ENCODE results near the gene DUSP3.

Gene DUSP3

DNA sequence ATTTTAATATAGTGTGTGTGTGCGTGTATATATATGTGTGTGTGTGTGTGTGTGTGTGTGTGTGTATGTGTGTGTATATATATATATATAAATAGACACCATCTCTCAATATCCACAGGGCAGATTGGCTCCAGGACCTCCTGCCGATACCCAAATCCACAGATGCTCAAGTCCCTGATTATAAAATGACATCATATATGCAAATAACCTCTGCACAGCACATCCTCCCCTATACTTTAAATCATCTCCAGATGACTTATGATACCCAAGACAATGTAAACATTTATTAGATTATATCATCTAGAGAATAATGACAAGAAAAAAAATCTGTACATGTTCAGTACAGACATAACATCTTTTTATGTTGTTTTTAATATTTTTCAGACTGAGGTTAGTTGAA is 7.8 kb downstream of the DUSP3 start:
- DNase-seq (ENCODE audit: insufficient read length, low spot score): no peak
- no peak for FAIRE-seq

DNA sequence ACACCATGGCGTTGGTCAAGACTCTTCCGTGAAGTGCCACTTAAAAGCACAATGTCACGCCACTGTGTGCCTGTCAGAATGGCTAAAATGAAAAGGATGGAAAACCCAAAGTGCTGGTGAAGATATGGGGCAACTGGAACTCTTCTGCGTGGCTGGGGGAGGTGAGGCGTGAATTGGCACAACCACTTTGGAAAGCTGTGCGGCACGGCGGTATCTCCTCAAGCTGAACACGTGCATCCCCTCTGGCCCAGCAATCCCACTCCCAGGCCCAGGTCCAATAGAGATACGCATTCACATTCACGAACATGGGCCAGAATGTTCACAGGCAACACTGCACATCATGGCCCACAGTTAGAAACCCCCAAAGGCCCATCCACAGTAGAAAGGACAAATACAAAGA is 8.9 kb downstream of the DUSP3 start:
- DNase-seq (ENCODE audit: insufficient read length, low spot score) (no peak), FAIRE-seq (peak; percentile 67)

DNA sequence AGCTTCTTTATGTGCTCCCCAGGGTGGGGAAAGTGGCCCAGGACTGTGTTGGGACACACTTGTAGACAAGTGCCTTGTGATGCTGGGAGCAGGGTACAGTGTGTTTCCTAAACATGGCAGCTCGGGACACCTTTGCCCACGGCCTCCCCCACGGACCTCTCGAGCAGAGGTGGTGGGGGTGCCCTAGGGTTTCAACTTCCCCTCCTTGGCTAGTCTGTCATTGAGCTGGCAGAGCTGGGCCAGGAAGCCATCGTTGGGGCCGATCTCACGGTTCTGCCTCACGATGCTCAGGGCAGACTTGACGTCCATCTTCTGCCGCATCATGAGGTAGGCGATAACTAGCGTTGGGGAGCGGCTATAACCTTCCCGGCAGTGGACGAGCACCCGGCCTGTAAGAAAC is 9.4 kb downstream of the DUSP3 start:
- no peak for DNase-seq (ENCODE audit: insufficient read length, low spot score)
- no peak for FAIRE-seq

DNA sequence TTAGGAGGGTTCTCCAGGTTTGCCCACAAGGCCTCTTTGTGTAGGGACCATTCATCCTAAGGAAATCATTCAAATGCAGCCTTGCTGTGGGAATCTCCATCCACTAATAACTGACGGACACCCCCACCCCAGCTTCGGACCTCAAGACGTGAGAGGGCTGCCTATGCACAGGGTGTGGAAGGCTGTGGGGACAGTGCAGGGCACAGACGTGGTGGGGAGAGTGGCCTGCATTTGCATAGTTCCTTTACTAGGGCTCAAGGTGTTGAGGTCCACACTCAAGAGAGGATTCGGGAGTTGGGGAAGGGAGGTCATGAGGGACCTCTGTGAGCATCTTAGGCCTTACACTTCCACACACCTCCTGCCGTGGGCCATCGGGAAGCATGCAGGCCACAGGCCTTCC is 9.8 kb downstream of the DUSP3 start:
- no peak for FAIRE-seq

DNA sequence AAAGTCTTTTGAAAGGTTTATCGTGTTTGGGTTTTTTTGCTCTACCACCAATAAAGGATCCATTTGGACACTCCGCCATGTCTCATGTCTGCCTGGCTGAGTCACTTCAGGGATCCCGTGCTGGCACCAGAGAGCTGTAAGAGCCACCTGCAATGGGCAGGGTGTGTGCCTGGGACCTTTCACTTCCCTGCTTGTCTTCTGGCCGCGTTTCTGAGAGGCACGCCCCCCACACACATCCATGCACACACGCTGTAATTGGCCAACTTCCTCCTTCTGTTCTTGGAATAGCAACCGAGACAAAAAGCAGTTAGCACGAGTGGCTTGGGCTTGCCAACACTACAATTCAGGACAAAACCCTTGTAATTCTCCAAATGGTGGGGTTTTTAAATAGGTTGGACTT is 10.4 kb downstream of the DUSP3 start:
- no peak for FAIRE-seq

More for the DNA sequence above, 9.8 kb downstream of the DUSP3 start:
- no peak for DNase-seq (ENCODE audit: insufficient read length, low spot score)

DNA sequence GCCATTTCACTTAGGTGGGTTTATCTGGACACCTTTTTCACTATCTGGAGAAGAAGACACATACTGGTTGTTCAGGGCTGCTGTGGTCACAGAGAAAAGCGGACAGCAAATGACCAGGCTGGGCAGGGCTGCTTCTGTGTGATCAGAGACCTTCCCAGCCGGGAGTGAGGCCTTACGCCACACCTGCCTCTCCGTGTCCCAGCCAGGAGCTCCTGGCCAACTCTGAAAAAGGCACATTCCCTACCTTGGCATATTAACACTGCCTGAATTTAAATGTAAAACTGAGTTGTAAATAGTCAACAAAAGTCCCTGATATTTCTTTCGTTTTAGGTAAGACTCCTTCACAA is 11.1 kb downstream of the DUSP3 start:
- DNase-seq (ENCODE audit: insufficient read length, low spot score) (no peak), FAIRE-seq (no peak)

More for the DNA sequence above, 10.4 kb downstream of the DUSP3 start:
- DNase-seq (ENCODE audit: insufficient read length, low spot score): no peak

DNA sequence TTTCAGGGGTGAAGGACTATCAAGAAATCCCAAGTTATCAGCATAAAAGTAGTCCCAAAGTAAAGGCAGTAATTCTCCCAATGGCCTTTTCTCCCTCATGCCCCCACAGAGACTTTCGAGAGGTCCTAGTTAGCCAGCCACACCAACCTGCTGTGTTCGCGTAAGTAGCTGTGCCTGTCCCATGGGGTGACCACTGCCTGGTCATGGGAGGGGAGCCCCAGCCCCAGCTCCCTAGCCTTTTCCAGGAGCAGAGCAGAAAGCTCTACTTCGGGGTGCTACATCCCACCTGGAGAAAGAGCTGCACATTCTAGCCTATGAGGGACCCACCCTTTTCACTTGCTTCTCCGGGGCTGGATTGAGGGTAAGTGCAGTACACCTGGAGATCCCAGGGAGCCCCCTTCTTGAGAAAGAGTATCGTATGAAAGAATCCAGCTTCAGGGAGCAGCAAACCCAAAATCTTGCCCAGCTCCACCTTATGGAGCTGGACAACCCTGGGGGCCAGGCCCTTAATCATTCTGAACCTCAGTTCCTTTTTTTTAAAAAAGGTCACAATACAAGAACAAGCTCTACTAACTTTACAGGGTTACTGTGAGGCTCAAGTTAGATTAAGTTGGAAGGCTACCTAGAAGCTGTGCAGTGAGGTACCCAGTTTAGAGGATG is 11.6 kb downstream of the DUSP3 start:
- no peak for FAIRE-seq
- no peak for DNase-seq (ENCODE audit: insufficient read length, low spot score)

DNA sequence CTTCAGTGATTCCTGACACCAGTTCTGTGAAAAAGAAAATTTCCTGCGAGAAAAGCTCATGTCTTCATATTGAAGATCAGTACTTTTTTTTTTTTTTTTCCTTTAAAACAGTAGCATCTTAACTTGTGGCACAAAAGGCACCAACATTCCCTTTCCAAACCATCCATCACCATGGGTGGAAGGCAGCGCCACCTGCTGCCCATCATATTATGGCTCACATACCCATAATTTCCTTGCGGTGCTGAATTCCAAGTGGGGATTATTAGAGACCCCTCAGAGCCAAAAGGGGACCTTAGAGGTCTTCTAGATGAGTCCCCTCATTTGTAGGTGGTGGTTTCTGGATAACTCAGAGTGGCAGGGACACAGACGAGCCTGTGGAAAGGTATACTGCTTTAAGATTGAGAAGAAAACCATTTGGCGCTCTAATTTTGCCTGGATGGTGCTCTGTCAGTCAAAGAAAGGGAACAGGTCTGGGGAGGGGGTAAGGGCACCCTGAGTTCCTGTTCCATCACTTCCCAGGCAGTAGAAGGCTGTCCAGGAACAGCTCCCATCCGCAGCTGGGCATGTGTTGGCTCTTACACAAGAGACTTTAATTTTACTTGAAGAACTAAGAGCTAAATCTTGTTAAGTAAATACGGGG is 12.2 kb downstream of the DUSP3 start:
- FAIRE-seq (no peak), DNase-seq (ENCODE audit: insufficient read length, low spot score) (peak; percentile 74)

DNA sequence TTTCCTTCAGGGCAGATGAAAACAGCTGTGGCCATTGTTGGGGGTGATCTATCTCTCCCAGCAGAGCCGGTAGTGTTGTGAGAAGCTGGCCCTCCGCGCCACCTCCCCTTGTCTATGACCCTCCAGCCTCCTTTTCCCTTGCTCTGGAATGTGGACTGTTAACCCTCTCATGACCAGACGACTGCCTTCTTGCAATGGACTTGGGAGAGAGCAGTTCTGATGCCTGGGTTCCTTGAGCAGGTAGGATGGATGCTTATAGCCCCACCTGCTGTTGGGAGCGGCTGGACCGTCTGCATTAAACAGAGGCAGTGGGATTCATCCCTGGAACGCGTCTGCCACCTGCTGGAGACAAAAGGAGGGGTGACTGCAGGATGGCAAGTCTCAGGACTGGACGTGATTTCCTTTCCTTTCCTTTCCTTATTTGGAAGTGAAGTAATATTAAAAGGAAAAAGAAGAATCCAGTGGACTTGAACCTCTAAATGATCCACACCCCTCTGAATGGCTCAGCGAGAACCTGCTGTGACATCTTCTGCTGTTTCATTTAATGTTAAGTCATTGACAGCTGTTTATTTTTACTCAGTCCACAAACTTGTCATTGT is 18.4 kb downstream of the DUSP3 start:
- FAIRE-seq (peak; percentile 97), DNase-seq (ENCODE audit: insufficient read length, low spot score) (peak; percentile 94)

DNA sequence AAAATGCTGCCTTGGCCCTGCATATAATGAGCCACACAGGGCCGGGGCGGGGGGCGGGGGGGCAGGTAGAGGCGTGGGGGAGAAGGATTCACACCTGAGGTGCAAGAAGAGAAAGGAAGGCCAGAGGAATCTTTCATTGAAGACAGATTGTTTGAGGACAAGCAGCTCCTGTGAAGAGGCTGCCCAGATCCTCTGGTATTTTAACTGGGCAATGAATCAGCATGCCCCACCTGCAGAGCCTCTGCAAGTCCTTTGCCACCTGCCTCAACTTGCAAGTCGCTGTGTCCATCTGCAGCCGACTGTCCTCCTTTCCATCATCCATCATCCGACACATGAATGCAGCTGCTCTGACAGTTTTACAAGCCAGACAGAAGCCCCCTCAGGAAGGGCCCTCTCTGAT is 18.9 kb downstream of the DUSP3 start:
- FAIRE-seq: no peak
- no peak for DNase-seq (ENCODE audit: insufficient read length, low spot score)

DNA sequence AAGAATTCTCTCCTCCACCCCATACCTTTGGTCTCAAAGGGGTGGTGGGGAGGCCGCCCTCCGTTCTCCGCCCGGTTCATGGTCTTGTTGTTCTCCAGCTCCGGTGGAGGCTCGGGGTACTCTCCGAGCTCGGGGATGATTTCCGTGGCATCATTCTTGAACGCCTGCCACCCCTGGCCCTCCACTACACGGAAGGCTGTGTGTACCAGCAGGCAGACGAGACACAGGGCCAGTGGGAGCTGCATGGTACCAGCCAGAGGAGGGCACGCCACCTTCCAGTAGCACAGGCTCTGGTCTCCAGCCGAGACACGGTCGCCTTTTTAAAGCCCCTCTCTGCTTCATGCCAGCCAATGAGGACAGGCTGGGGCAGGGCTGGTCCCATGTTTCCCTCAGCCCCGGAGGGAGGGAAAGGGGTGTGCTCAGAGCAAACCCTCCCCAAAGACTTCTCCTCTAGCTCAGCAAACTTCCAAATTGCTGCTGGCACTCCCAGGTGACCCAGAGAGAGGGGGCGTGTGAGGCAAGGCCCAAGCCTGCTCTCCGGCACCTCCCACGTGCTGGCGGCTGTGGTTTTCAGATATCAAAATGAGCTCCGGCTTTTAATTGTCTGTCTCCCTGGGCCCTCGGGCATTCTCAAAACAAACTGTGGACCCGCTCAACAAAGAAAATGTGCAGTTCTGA is 20.1 kb downstream of the DUSP3 start, which contains the start of gene SOST:
Gene SOST, minus strand, starts transcription at position 295 of the 678 bp plus-strand sequence. Its CDS starts 50 bp downstream, at position 245.
- no peak for DNase-seq (ENCODE audit: insufficient read length, low spot score)

DNA sequence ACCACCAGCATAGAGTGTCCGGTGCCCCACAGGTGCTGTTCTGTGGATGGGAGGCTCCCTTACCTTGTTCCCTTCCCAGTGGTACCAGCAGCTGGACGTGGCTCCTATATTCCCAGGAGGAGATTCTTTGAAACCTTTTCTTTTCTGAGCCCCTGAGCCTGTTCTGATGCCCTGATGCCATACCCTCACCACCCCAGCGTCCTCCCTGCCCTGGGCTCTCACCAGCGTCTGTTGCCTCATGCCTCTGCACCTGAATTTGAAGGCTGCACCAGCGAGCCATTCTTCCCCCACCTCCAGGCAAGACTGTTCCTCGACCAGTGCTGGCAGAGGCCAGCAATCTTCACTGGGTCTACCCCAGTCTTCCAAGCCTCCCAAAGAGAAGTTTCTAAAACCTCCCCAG is 20.7 kb downstream of the DUSP3 start:
- DNase-seq (ENCODE audit: insufficient read length, low spot score): no peak
- FAIRE-seq: no peak

More for the DNA sequence above, 20.1 kb downstream of the DUSP3 start, which contains the start of gene SOST:
- FAIRE-seq: no peak

DNA sequence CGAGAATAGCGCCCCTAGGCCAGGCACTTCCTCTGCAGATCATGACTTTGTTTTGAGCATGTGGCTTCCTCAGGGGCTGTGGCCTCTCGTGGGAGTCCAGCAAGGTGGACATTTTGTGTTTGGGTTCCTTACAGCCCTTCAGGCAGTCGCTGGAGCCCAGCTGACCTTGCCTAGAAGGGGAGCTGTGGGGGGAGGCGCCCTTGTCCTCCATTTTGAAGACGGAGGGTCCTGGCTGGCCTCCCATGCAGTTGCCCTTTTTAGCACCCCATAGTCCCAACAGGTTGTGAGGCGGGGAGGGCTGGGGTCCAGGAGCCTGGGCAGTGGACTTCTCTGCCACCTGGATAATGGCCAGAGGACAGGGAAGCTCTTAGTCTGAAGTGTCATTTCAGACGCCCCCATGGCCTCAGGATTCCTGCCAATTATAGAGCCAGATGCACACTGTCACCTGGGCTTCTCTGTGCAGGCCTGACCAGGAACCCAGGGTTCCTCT is 21.6 kb downstream of the DUSP3 start:
- DNase-seq (ENCODE audit: insufficient read length, low spot score): no peak
- no peak for FAIRE-seq

DNA sequence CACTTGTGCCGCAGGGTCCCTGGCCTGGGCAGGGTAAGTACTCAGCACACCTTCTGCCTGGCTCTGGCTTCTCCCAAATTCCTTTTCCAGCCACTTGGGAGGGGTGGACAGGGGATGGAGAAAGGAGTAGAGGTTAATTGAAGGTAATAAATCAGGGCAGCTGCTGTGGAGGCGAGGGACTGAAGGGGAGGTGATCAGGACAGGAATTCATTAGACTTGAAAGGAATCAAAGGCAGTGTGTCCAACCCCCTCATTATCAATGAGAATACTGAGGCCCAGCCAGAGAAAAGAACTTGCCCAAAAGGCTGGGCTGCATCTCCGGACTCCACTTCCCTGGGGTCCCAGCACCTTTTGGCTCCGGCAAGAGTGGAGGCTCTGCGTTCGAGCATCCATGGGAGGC is 22.6 kb downstream of the DUSP3 start:
- FAIRE-seq: no peak
- DNase-seq (ENCODE audit: insufficient read length, low spot score): no peak

DNA sequence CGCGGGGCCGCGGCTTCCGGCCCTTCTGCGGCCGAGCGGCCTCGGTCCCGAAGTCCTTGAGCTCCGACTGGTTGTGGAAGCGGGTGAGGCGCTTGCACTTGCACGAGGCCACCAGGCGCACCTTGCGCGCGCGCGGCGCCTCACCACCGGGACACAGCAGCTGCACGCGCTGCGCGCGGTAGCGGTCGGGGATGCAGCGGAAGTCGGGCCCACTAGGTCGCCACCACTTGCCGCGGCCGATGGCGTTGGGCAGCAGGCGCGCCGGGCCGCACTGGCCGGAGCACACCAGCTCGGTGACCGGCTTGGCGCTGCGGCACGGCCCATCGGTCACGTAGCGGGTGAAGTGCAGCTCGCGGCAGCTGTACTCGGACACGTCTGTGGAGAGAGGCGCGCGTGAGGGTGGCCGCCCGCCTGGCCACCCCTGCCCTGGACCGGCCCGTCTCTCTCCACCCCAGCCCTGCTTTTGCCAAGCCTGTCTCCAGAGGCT is 23.3 kb downstream of the DUSP3 start:
- FAIRE-seq: peak; percentile 26

DNA sequence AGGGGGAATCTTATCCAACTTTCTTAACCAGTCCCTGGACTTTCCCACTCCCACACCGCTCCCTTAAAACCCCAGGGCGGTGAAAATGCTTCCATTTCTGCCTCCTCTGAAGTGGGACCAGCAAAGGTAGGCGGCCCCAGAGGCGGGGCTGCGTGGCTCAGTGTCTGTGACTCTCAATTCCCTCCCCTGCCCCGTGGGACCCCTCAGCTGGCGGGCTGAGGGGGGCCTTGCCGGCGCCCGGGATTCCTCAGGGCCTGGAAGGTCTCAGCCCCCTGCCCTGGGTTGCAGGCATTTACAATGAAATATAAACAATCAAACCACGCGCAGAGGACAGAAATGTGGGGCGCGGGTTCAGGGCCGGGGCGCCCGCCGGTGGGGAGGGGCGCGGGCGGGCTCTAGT is 23.8 kb downstream of the DUSP3 start:
- FAIRE-seq (no peak), DNase-seq (ENCODE audit: insufficient read length, low spot score) (no peak)

More for the DNA sequence above, 23.3 kb downstream of the DUSP3 start:
- no peak for DNase-seq (ENCODE audit: insufficient read length, low spot score)

DNA sequence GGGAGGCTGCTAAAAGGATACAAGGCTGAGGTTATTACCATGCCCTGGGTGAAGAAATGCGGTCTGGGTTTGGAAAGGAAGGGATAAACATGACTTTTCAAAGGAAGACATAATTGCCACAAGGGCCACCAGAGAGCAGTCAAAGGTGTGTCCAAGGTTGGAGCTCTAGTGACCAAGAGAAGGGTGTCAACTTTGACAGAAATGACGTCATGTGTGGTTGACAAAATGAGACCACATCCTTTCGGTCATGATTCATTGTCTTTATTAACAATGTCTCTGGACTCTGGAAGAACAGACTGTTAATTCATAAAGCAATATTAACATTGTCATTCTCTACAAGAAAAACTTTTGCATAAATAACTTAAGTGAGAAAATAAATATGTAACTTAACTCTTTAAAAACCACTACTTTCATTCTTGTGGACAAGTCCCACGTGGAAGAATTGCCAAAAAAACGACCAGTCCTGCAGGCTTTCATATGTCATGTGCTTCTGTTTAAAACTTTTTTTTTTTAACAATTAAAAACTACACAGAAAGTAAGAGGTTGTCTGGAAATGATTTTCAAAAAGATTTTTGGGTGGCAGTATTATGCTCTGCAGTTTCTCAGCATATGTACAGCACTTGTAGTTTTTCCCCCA is 25.2 kb downstream of the DUSP3 start:
- DNase-seq (ENCODE audit: insufficient read length, low spot score) (no peak), FAIRE-seq (no peak)

DNA sequence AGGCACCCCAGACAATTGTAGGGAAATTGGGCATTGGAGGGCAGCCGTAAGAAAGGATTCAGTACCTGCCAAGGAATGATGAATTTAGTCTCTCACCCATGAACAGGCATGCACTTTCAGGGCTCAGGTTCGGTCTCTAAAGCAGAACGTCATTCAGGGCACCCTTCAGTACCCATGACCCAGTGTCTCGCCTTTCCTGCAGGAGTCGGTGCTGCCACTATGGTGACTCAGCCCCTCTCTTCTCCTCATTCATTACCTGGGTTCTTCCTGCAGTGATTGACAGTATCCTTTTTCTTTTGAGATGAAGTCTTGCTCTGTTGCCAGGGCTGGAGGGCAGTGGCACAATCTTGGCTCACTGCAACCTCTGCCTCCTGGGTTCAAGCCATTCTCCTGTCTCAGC is 28.6 kb downstream of the DUSP3 start:
- FAIRE-seq: no peak

DNA sequence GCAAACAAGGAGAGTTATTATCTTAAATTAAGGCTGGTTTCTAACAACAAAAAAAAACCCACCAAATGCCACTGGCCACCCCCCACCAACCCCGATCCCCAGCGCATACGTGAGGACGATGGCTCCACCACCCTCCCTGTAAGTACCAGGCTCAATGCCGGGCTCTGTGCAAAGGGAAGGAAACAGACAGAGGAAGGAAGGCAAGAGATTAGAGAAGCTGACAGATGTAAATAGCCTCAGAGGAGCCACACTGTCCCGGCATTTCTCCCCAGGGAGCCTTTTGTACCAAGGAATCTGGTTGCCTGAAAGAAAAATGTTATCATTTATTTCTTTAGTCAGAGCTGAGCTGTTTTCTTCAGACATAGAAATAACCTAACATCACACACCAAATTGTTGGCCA is 33.2 kb downstream of the DUSP3 start:
- FAIRE-seq (no peak), DNase-seq (ENCODE audit: insufficient read length, low spot score) (no peak)

More for the DNA sequence above, 28.6 kb downstream of the DUSP3 start:
- no peak for DNase-seq (ENCODE audit: insufficient read length, low spot score)

DNA sequence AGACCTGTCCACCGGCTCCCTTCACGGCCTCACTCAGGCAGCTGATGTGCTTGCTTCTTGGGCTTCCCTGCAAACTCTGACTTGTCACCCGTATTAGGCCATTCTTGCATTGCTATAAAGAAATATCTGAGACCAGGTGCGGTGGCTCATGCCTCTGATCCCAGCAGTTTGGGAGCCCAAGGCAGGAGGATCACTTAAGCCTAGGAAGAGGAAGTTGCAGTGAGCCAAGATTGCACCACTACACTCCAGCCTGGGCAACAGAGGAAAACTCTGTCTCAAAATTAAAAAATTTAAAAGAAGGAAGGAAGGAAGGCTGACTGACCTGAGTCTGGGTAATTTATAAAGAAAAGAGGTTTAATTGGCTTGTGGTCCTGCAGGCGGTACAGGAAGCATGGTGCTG is 37.1 kb downstream of the DUSP3 start:
- DNase-seq (ENCODE audit: insufficient read length, low spot score) (no peak), FAIRE-seq (no peak)

DNA sequence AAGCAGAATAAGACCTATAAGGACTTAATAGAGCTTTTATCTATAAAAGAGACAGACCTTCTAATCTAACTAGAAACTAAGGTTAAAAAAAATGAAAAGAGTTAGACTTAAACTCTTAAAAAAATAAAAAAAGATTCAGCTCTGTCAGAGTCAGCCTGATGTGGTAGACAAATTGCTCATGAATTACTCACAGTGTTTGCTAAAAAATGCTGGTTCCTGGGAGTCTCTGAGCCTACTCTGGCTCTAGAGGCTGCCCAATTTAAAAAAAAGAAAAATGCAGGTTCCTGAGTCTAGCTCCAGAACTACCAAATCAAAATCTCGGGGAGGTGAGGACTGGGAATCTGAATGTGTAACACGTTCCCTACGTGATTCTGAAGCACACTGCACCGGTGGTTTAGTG is 38.2 kb downstream of the DUSP3 start:
- DNase-seq (ENCODE audit: insufficient read length, low spot score) (no peak), FAIRE-seq (no peak)
